Measurements from ENCODE around the gene TAAR6. TPM values are rescaled to one million over a fixed set of nuclear protein-coding genes. Genes with fewer than 3 reads are reported as not detected.

Gene TAAR6
- total and polyA plus RNA-seq, 2 donors (not counting 3 experiments of a cell fraction or from before 2014, with no cell fraction given): not detected

DNA sequence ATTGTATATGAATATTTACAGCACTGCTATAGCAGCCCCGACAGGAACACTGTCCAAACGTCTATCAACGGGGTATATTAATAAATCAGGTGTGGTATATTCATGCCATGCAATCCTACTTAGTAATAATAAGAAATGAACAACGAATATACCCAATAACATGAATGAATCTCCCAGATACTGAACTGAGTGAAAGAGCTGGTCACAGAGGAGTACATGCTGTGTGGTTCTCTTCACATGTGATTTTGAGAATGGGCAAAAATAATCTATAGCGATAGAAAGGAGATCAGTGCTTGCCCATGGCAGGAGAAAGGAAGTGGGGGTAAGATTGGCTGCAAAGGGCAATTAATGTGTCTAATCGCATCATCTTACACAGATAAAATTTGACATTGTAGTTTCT is 3.7 kb upstream of the TAAR6 start:
- ChIA-PET POLR2A (no interaction called here), CTCF (no interaction called here)
- no TSS peak for BruUV-seq (replicated peaks)
- Histone ChIP-seq H3K27me3 (ENCODE audit: control insufficient read depth in 2 of 2, insufficient read depth in 2 of 2, low read length in 2 of 2) (peaks cover 0 to 12% of the 10 kb centered on the region in 2 experiments), H3K79me2 (ENCODE audit: control insufficient read depth, insufficient read depth, low read length) (no peaks in the 10 kb centered on the region), H3K27ac (ENCODE audit: insufficient read depth, low read depth, low read length) (no peak overlapping the region), H3K9me1 (replicated peaks; ENCODE audit: control insufficient read depth, extremely low read depth, insufficient read depth, low read length) (no peaks in the 10 kb centered on the region), H4K20me1 (replicated peaks; ENCODE audit: control insufficient read depth, extremely low read depth, insufficient read depth, low read length) (no peaks in the 10 kb centered on the region), H3K4me1 (ENCODE audit: control insufficient read depth, extremely low read depth, insufficient read depth, low read length) (no peaks in the 10 kb centered on the region), H3K9ac (replicated peaks; ENCODE audit: extremely low read depth, insufficient read depth, low read length) (no peak overlapping the region), H3K9me3 (replicated peaks; ENCODE audit: control insufficient read depth, insufficient read depth, low read length) (no peaks in the 10 kb centered on the region), H3K4me2 (ENCODE audit: insufficient read depth, low read length) (no peak overlapping the region), H3K4me3 (replicated peaks in 1 of 3; ENCODE audit: insufficient read depth in 1 of 3, low read depth in 1 of 3, low read length in 3 of 3) (no peak overlapping the region), H3K36me3 (ENCODE audit: control insufficient read depth in 2 of 2, extremely low read depth in 1 of 2, insufficient read depth in 2 of 2, low read length in 2 of 2) (no peaks in the 10 kb centered on the region), H2AFZ (ENCODE audit: low read depth, low read length) (no peak overlapping the region)
- dilution Hi-C loops (cut with MboI; ENCODE audit: extremely low pct_ligation_motif_present, low sequenced_read_pairs): no loop called here
- no peak for FAIRE-seq
- TF ChIP-seq, protein P1, sequence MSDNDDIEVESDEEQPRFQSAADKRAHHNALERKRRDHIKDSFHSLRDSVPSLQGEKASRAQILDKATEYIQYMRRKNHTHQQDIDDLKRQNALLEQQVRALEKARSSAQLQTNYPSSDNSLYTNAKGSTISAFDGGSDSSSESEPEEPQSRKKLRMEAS (IDR thresholded peaks at IDR 0.05; ENCODE audit: insufficient read depth, insufficient read length): no peak
- TF ChIP-seq GATA2 (IDR thresholded peaks at IDR 0.05; ENCODE audit: insufficient read depth, insufficient read length, low read depth, low read length) (no peak), FOS (IDR thresholded peaks at IDR 0.05; ENCODE audit: borderline replicate concordance, insufficient read depth, low read length) (no peak), EZH2 (IDR thresholded peaks at IDR 0.05; ENCODE audit: borderline replicate concordance, low read depth, low read length, severe bottlenecking) (no peak), CTCF (IDR thresholded peaks at IDR 0.05; ENCODE audit: extremely low read depth in 1 of 2, insufficient read depth in 1 of 2, low read depth in 1 of 2, low read length in 2 of 2) (no peak), POLR2AphosphoS5 (IDR thresholded peaks at IDR 0.05; ENCODE audit: insufficient read depth, low read depth, low read length) (no peak)
- intact Hi-C loops (cut with micrococcal nuclease): no loop called here
- no peak for DNase-seq (ENCODE audit: low read depth, low spot score)
